LNCAP (cell line): ENCODE data around the gene ARHGAP28.

Source experiments
- CTCF ChIP-seq: fragments of 450-650 bp; IDR thresholded peaks from 2 replicates; pipeline ENCODE4 v1.5.1; 2017; ENCODE audit warnings: mild to moderate bottlenecking

ARHGAP28 gene

GRCh38 chr18:6941996-6942395 is 212.5 kb downstream of the ARHGAP28 start:
- no peak for TF ChIP-seq CTCF

- TF ChIP-seq CTCF = no peak
Observed at GRCh38 chr18:6942742-6943141, 213.2 kb downstream of the ARHGAP28 start.

- no peak for TF ChIP-seq CTCF
Observed at GRCh38 chr18:6943143-6943542, 213.6 kb downstream of the ARHGAP28 start.

- TF ChIP-seq CTCF = no peak
Observed at GRCh38 chr18:6947338-6948030, 218.0 kb downstream of the ARHGAP28 start.

- TF ChIP-seq CTCF = no peak
Observed at GRCh38 chr18:6948281-6949055, 219.0 kb downstream of the ARHGAP28 start.

GRCh38 chr18:6949800-6950586 is 220.5 kb downstream of the ARHGAP28 start:
- no peak for TF ChIP-seq CTCF

- no peak for TF ChIP-seq CTCF
Observed at GRCh38 chr18:6950641-6951040, 221.1 kb downstream of the ARHGAP28 start.
